HK-2 (cell line): ENCODE measurements around the gene CYSLTR1.
"Not testable (repeated sequence)": the region's sequence is repeated elsewhere in the genome, so short reads cannot be mapped to it uniquely, and the experiment has no call there.

ENCODE experiments used
- DNase-seq: peaks from one replicate; pipeline ENCODE4 v3.0.0-alpha.2; 2018; ENCODE audit not compliant: unreplicated experiment

Gene CYSLTR1

GRCh38 chrX:78327370-78328086 is at the start of gene CYSLTR1:
CYSLTR1 (minus strand) TSS chrX:78327611; CDS start chrX:78273746, 53,865 bp downstream.
- no peak for DNase-seq

- no peak for DNase-seq
Observed at GRCh38 chrX:78377186-78377585, 49.8 kb upstream of the CYSLTR1 start.

- DNase-seq, result no peak
Observed at GRCh38 chrX:78375894-78376293, 48.5 kb upstream of the CYSLTR1 start.

- no peak for DNase-seq
Observed at GRCh38 chrX:78366576-78366975, 39.2 kb upstream of the CYSLTR1 start.

GRCh38 chrX:78357342-78358055 is 30.1 kb upstream of the CYSLTR1 start:
- DNase-seq, result no peak

- DNase-seq, result no peak
Observed at GRCh38 chrX:78333521-78333920, 6.1 kb upstream of the CYSLTR1 start.

- no peak for DNase-seq
Observed at GRCh38 chrX:78331708-78332107, 4.3 kb upstream of the CYSLTR1 start.

GRCh38 chrX:78330540-78330939 is 3.1 kb upstream of the CYSLTR1 start:
- no peak for DNase-seq

GRCh38 chrX:78330068-78330467 is 2.7 kb upstream of the CYSLTR1 start:
- no peak for DNase-seq

GRCh38 chrX:78329486-78329885 is 2.1 kb upstream of the CYSLTR1 start:
- no peak for DNase-seq

GRCh38 chrX:78326401-78326800 is 1.0 kb downstream of the CYSLTR1 start:
- no peak for DNase-seq

- DNase-seq, result no peak
Observed at GRCh38 chrX:78322863-78323262, 4.5 kb downstream of the CYSLTR1 start.

GRCh38 chrX:78321809-78322208 is 5.6 kb downstream of the CYSLTR1 start:
- DNase-seq, result no peak

- DNase-seq, result no peak
Observed at GRCh38 chrX:78316265-78316664, 11.1 kb downstream of the CYSLTR1 start.

- no peak for DNase-seq
Observed at GRCh38 chrX:78315745-78316144, 11.7 kb downstream of the CYSLTR1 start.

- DNase-seq, result no peak
Observed at GRCh38 chrX:78314561-78314960, 12.8 kb downstream of the CYSLTR1 start.

GRCh38 chrX:78313526-78313925 is 13.9 kb downstream of the CYSLTR1 start:
- no peak for DNase-seq

- no peak for DNase-seq
Observed at GRCh38 chrX:78307665-78308064, 19.7 kb downstream of the CYSLTR1 start.

GRCh38 chrX:78303086-78303485 is 24.3 kb downstream of the CYSLTR1 start:
- no peak for DNase-seq

- DNase-seq, result not testable (repeated sequence)
Observed at GRCh38 chrX:78300933-78301332, 26.5 kb downstream of the CYSLTR1 start.

GRCh38 chrX:78283511-78283910 is 43.9 kb downstream of the CYSLTR1 start:
- DNase-seq, result no peak

GRCh38 chrX:78237127-78237526 is 90.3 kb downstream of the CYSLTR1 start:
- no peak for DNase-seq

GRCh38 chrX:78226047-78226446 is 101.4 kb downstream of the CYSLTR1 start:
- not testable (repeated sequence) for DNase-seq
